Body of pancreas (tissue), 4 donors: ENCODE results near the gene FNBP1L. TPM values are rescaled to one million over a fixed set of nuclear protein-coding genes. Genes with fewer than 3 reads are reported as not detected.

Experiments
- ATAC-seq: fragments of 150-250 bp; one replicate; pipeline ENCODE4 v1.9.1; 2016
- DNase-seq, 4 donors: peaks; one replicate each; pipeline ENCODE4 v3.0.0-alpha.2; 2019
- H3K27ac ChIP-seq, 4 donors: fragments of 200-600 bp; sonication (generic); 1 replicate in 3 of 4; 2 replicates in 1 of 4; pipeline versions ENCODE4 v1.5.1 to v1.6.1; 2016 to 2019; ENCODE audit warnings: mild to moderate bottlenecking in 1 of 4, mixed read lengths in 1 of 4, moderate library complexity in 1 of 4
- H3K27me3 ChIP-seq, 2 donors: fragments of 200-600 bp; sonication (generic); one replicate each; pipeline ENCODE4 v1.6.0; 2016; ENCODE audit warnings: mild to moderate bottlenecking in 1 of 2
- H3K36me3 ChIP-seq, 2 donors: fragments of 200-600 bp; sonication (generic); replicated peaks in 1 of 2; 2 replicates each; pipeline ENCODE4 v1.5.1; 2016; ENCODE audit warnings: low read depth in 2 of 2; ENCODE audit not compliant: insufficient read depth in 1 of 2
- H3K4me1 ChIP-seq: fragments of 200-600 bp; sonication (generic); one replicate; pipeline ENCODE4 v1.6.0; 2016
- H3K4me3 ChIP-seq, 2 donors: fragments of 200-600 bp; sonication (generic); 1 replicate in 1 of 2; 2 replicates in 1 of 2; pipeline ENCODE4 v1.5.1; 2016 to 2019
- H3K9me3 ChIP-seq, 3 donors: fragments of 200-600 bp; sonication (generic); 1 replicate in 2 of 3; 2 replicates in 1 of 3; pipeline ENCODE4 v1.5.1; 2016
- CTCF ChIP-seq, 7 experiments: fragments of 450-650 bp in 4 of 7; fragments of 200-600 bp in 3 of 7; sonication (generic) in 3 of 7; IDR thresholded peaks; one replicate each; pipeline ENCODE4 v1.5.1; 2016 to 2019; ENCODE audit warnings: antibody characterized with exemption in 7 of 7
- POLR2A ChIP-seq, 3 donors: fragments of 450-650 bp; IDR thresholded peaks; one replicate each; pipeline ENCODE4 v1.6.1; 2016; ENCODE audit warnings: antibody characterized with exemption in 3 of 3, mild to moderate bottlenecking in 2 of 3
- WGBS, 2 donors: methylation state at CpG; one replicate each; pipeline ENCODE4 v1.1.5; 2017; 5-methylcytosine and 5-hydroxymethylcytosine counted together
- intact Hi-C: fragments of 100-400 bp; cut with DNase I; formaldehyde crosslinking; loops from one replicate; pipeline ENCODE4 v1.15.1; 2023
- total RNA-seq, 2 donors: library from RNA; depleted of rRNA; stranded (reverse); fragments of >200 nt; gene quantifications; one replicate each; pipeline ENCODE4 v1.1.0, GENCODE V29; 2016

Gene FNBP1L
- total RNA-seq, 2 donors from 2014 or later: 23.1 to 32.9 TPM

- no peak overlapping the region for H3K4me3 ChIP-seq
- H3K9me3 ChIP-seq: no peaks in the 10 kb centered on the region
- TF ChIP-seq CTCF (IDR thresholded peaks at IDR 0.05) (no peak), POLR2A (IDR thresholded peaks at IDR 0.05) (no peak)
- intact Hi-C loops: no loop called here
- no peaks in the 10 kb centered on the region for H3K36me3 ChIP-seq
- no peaks in the 10 kb centered on the region for H3K27me3 ChIP-seq
- ATAC-seq (no peak), DNase-seq (peak; percentile 51 to 68 (median 62))
- peaks cover 45% of the 10 kb centered on the region for H3K4me1 ChIP-seq
- no peak overlapping the region for H3K27ac ChIP-seq
- 44 to 69% methylated on average over 2 of the region's 2 CpGs for WGBS, 2 donors
Measured at GRCh38 chr1:93556291-93556690, 108.4 kb downstream of the FNBP1L start.

- Histone ChIP-seq H3K9me3 (no peaks in the 10 kb centered on the region), H3K4me1 (peaks cover 23% of the 10 kb centered on the region), H3K4me3 (no peak overlapping the region), H3K27ac (no peak overlapping the region), H3K36me3 (no peaks in the 10 kb centered on the region), H3K27me3 (no peaks in the 10 kb centered on the region)
- DNase-seq (no peak), ATAC-seq (no peak)
- TF ChIP-seq CTCF (IDR thresholded peaks at IDR 0.05) (no peak), POLR2A (IDR thresholded peaks at IDR 0.05) (no peak)
- WGBS, 2 donors: 83 to 89% methylated on average over 2 of the region's 2 CpGs
- intact Hi-C loops: no loop called here
Measured at GRCh38 chr1:93559045-93559444, 111.1 kb downstream of the FNBP1L start.

- H3K27ac ChIP-seq: no peak overlapping the region
- intact Hi-C loops: no loop called here
- ATAC-seq: no peak
- H3K4me1 ChIP-seq: peaks cover 16% of the 10 kb centered on the region
- no peak for DNase-seq
- TF ChIP-seq POLR2A (IDR thresholded peaks at IDR 0.05) (no peak), CTCF (IDR thresholded peaks at IDR 0.05) (no peak)
- no peaks in the 10 kb centered on the region for H3K27me3 ChIP-seq
- H3K4me3 ChIP-seq: no peak overlapping the region
- no peaks in the 10 kb centered on the region for H3K36me3 ChIP-seq
- no peaks in the 10 kb centered on the region for H3K9me3 ChIP-seq
Measured at GRCh38 chr1:93559695-93560094, 111.8 kb downstream of the FNBP1L start.

- no peaks in the 10 kb centered on the region for H3K36me3 ChIP-seq
- DNase-seq: no peak
- no peaks in the 10 kb centered on the region for H3K27me3 ChIP-seq
- no peaks in the 10 kb centered on the region for H3K4me1 ChIP-seq
- H3K9me3 ChIP-seq: no peaks in the 10 kb centered on the region
- WGBS, 2 donors: 79 to 81% methylated on average over 4 of the region's 4 CpGs
- H3K4me3 ChIP-seq: no peak overlapping the region
- ATAC-seq: peak; percentile 21
- H3K27ac ChIP-seq: peak overlapping the region in 2 of 4 donors; percentile 7 to 22
- intact Hi-C loops: no loop called here
- TF ChIP-seq CTCF (IDR thresholded peaks at IDR 0.05) (no peak), POLR2A (IDR thresholded peaks at IDR 0.05) (no peak)
Measured at GRCh38 chr1:93565496-93566206, 117.7 kb downstream of the FNBP1L start.

GRCh38 chr1:93566227-93566626 lies 118.3 kb downstream of the FNBP1L start:
- no peaks in the 10 kb centered on the region for H3K36me3 ChIP-seq
- intact Hi-C loops: no loop called here
- H3K27me3 ChIP-seq: no peaks in the 10 kb centered on the region
- peak overlapping the region in 2 of 4 donors; percentile 7 to 22 for H3K27ac ChIP-seq
- TF ChIP-seq CTCF (IDR thresholded peaks at IDR 0.05) (no peak), POLR2A (IDR thresholded peaks at IDR 0.05) (no peak)
- DNase-seq: no peak
- ATAC-seq: peak; percentile 33
- WGBS, 2 donors: 79 to 81% methylated on average over 10 of the region's 10 CpGs
- H3K9me3 ChIP-seq: no peaks in the 10 kb centered on the region
- no peak overlapping the region for H3K4me3 ChIP-seq
- no peaks in the 10 kb centered on the region for H3K4me1 ChIP-seq
